SU-DHL-6 (cell line): ENCODE measurements around the gene HAGH.
A peak's percentile ranks its signal among the peaks of the same experiment; 100 is the strongest.
"Not testable (repeated sequence)": the region's sequence is repeated elsewhere in the genome, so short reads cannot be mapped to it uniquely, and the experiment has no call there.

Experiments used
- H2AFZ ChIP-seq: fragments of 200-600 bp; sonication (generic); 2 replicates; pipeline ENCODE4 v1.6.1; 2014; ENCODE audit warnings: low read depth, mild to moderate bottlenecking, moderate library complexity, mixed read lengths, antibody characterized with exemption, low read length; ENCODE audit not compliant: severe bottlenecking
- H3F3A ChIP-seq: fragments of 200-600 bp; shearing (Covaris generic); 2 replicates; pipeline ENCODE4 v1.6.0; 2016; ENCODE audit warnings: antibody characterized with exemption, mild to moderate bottlenecking; ENCODE audit not compliant: insufficient read depth
- H3K27ac ChIP-seq: fragments of 200-600 bp; sonication (generic); 2 replicates; pipeline ENCODE4 v1.5.1; 2016; ENCODE audit warnings: low read depth, mild to moderate bottlenecking, low read length, moderate library complexity, mixed read lengths
- H3K27me3 ChIP-seq: fragments of 200-600 bp; sonication (generic), shearing (Covaris generic); 2 replicates; pipeline ENCODE4 v1.6.0; 2014; ENCODE audit warnings: mild to moderate bottlenecking, low read length
- H3K36me3 ChIP-seq: fragments of 200-600 bp; sonication (generic); 2 replicates; pipeline ENCODE4 v1.6.1; 2014; ENCODE audit warnings: mild to moderate bottlenecking, low read length, mixed read lengths
- H3K4me2 ChIP-seq: fragments of 300-600, 200-600 bp; shearing (Covaris generic), sonication (generic); 2 replicates; pipeline ENCODE4 v1.6.0; 2014; ENCODE audit warnings: low read length, low read depth, mild to moderate bottlenecking; ENCODE audit not compliant: poor library complexity, severe bottlenecking
- H3K4me3 ChIP-seq: fragments of 200-600 bp; sonication (generic); 2 replicates; pipeline ENCODE4 v1.5.1; 2014; ENCODE audit warnings: antibody characterized with exemption, low read length, mild to moderate bottlenecking, mixed read lengths; ENCODE audit not compliant: insufficient read depth, poor library complexity, severe bottlenecking
- H3K79me2 ChIP-seq: fragments of 200-600 bp; sonication (generic); 2 replicates; pipeline ENCODE4 v1.6.1; 2014; ENCODE audit warnings: mild to moderate bottlenecking, low read length, moderate library complexity; ENCODE audit not compliant: insufficient read depth
- H3K9ac ChIP-seq: fragments of 200-600 bp; sonication (generic); 2 replicates; pipeline ENCODE4 v1.7.0; 2014; ENCODE audit warnings: mild to moderate bottlenecking, low read length
- H3K9me2 ChIP-seq: fragments of 200-600 bp; sonication (generic); replicated peaks from 2 replicates; pipeline ENCODE4 v1.6.1; 2014; ENCODE audit warnings: low read length; ENCODE audit not compliant: insufficient read depth
- H3K9me3 ChIP-seq: fragments of 200-600 bp; sonication (generic); 2 replicates; pipeline ENCODE4 v1.6.1; 2014; ENCODE audit warnings: low read length, mixed read lengths; ENCODE audit not compliant: insufficient read depth
- H4K20me1 ChIP-seq: fragments of 200-600 bp; sonication (generic); 2 replicates; pipeline ENCODE4 v1.6.1; 2014; ENCODE audit warnings: low read depth, mild to moderate bottlenecking, antibody characterized with exemption, low read length, moderate library complexity, mixed read lengths
- CTCF ChIP-seq: fragments of 200-600 bp; sonication (generic); IDR thresholded peaks from one replicate; pipeline ENCODE4 v1.5.1; 2017; ENCODE audit warnings: antibody characterized with exemption, mild to moderate bottlenecking, low read length, moderate library complexity; ENCODE audit not compliant: insufficient read depth, poor library complexity, severe bottlenecking
- EZH2phosphoT487 ChIP-seq: fragments of 200-600 bp; sonication (generic), shearing (Covaris generic); conservative IDR thresholded peaks from 2 replicates; pipeline ENCODE4 v1.6.1; 2018; ENCODE audit warnings: mild to moderate bottlenecking, antibody characterized with exemption, low read length, moderate library complexity, mixed read lengths

The HAGH gene

GRCh38 chr16:1826691-1827573, at the start of gene HAGH, which contains the start of gene FAHD1:
Gene HAGH, minus strand, starts transcription at chr16:1826825. Its CDS starts 38 bp downstream, at chr16:1826787.
Gene FAHD1, plus strand, starts transcription at chr16:1827206. Its CDS starts 33 bp downstream, at chr16:1827239.
- Histone ChIP-seq H3K4me3 (peak within 1 kb of the TSS; percentile 81), H3K9me2 (no peaks in the 10 kb centered on the region), H3K9ac (peak within 1 kb of the TSS; percentile 74), H3F3A (peaks cover 12% of the 10 kb centered on the region; the same call in 1 of the 2 replicates), H3K27ac (peak within 1 kb of the TSS; percentile 24; the same call in 1 of the 2 replicates), H3K36me3 (no peaks in the 10 kb centered on the region), H3K9me3 (no peaks in the 10 kb centered on the region), H3K27me3 (no peaks in the 10 kb centered on the region), H3K79me2 (peaks cover 5% of the 10 kb centered on the region; the same call in 1 of the 2 replicates), H3K4me2 (peak within 1 kb of the TSS; percentile 54), H2AFZ (peak within 1 kb of the TSS; percentile 98), H4K20me1 (0 out of 2 replicates have a peak, but pooled peaks cover 3% of the 10 kb centered on the region)
- TF ChIP-seq CTCF (no peak), EZH2phosphoT487 (no peak)

- H3K9ac ChIP-seq, H3K4me3 ChIP-seq, H3K4me2 ChIP-seq, H3K27ac ChIP-seq, H2AFZ ChIP-seq, H4K20me1 ChIP-seq, H3F3A ChIP-seq, H3K36me3 ChIP-seq, H3K9me3 ChIP-seq, H3K79me2 ChIP-seq, H3K27me3 ChIP-seq, H3K9me2 ChIP-seq: not testable (repeated sequence)
These were observed 49.4 kb upstream of the HAGH start for GRCh38 chr16:1876066-1876465.

GRCh38 chr16:1874854-1875253, 48.2 kb upstream of the HAGH start:
- Histone ChIP-seq H3K27ac (no peak overlapping the region), H3K9me3 (no peaks in the 10 kb centered on the region), H3K4me3 (no peak overlapping the region), H3K27me3 (no peaks in the 10 kb centered on the region), H2AFZ (no peak overlapping the region), H3K36me3 (no peaks in the 10 kb centered on the region), H3K79me2 (no peaks in the 10 kb centered on the region), H3K9me2 (no peaks in the 10 kb centered on the region), H3K9ac (no peak overlapping the region), H4K20me1 (no peaks in the 10 kb centered on the region), H3F3A (no peaks in the 10 kb centered on the region), H3K4me2 (no peak overlapping the region)
- TF ChIP-seq CTCF (no peak), EZH2phosphoT487 (no peak)

GRCh38 chr16:1871974-1872635, 45.5 kb upstream of the HAGH start, which contains the start of gene MEIOB:
Gene MEIOB, minus strand, starts transcription at chr16:1872164. Its CDS starts 3,989 bp downstream, at chr16:1868175.
- Histone ChIP-seq H3K9me3 (no peaks in the 10 kb centered on the region), H3K79me2 (no peaks in the 10 kb centered on the region), H3K27ac (no peak within 1 kb of the TSS), H4K20me1 (no peaks in the 10 kb centered on the region), H3K9me2 (no peaks in the 10 kb centered on the region), H3F3A (no peaks in the 10 kb centered on the region), H3K4me3 (no peak within 1 kb of the TSS), H3K4me2 (no peak within 1 kb of the TSS), H3K27me3 (no peaks in the 10 kb centered on the region), H3K36me3 (no peaks in the 10 kb centered on the region), H3K9ac (no peak within 1 kb of the TSS), H2AFZ (no peak within 1 kb of the TSS)
- TF ChIP-seq CTCF (no peak), EZH2phosphoT487 (no peak)
